ENCODE data around the gene ADGRB2. TPM values are rescaled to one million over a fixed set of nuclear protein-coding genes. Genes with fewer than 3 reads are reported as not detected.

Gene ADGRB2
- total RNA-seq, 1 donor from 2014 or later: 12.1 TPM

GRCh38 chr1:31691951-31692350 lies 72.2 kb downstream of the ADGRB2 start:
- H3K27me3 ChIP-seq (ENCODE audit: low read depth): no peaks in the 10 kb centered on the region
- no peaks in the 10 kb centered on the region for H3K9me3 ChIP-seq (replicated peaks)
- DNase-seq: no peak
- no peak for TF ChIP-seq CTCF (IDR thresholded peaks at IDR 0.05; ENCODE audit: borderline replicate concordance)
- intact Hi-C loops (cut with micrococcal nuclease): no loop called here
- no peak overlapping the region for H3K27ac ChIP-seq (replicated peaks)
- H3K4me1 ChIP-seq: no peaks in the 10 kb centered on the region
- no peak overlapping the region for H3K4me3 ChIP-seq
- no peaks in the 10 kb centered on the region for H3K36me3 ChIP-seq

GRCh38 chr1:31691446-31691845 lies 72.7 kb downstream of the ADGRB2 start:
- H3K27ac ChIP-seq (replicated peaks): no peak overlapping the region
- no peaks in the 10 kb centered on the region for H3K27me3 ChIP-seq (ENCODE audit: low read depth)
- H3K4me3 ChIP-seq: no peak overlapping the region
- no peak for TF ChIP-seq CTCF (IDR thresholded peaks at IDR 0.05; ENCODE audit: borderline replicate concordance)
- H3K9me3 ChIP-seq (replicated peaks): no peaks in the 10 kb centered on the region
- no peaks in the 10 kb centered on the region for H3K4me1 ChIP-seq
- no peaks in the 10 kb centered on the region for H3K36me3 ChIP-seq
- intact Hi-C loops (cut with micrococcal nuclease): no loop called here
- DNase-seq: no peak

- Histone ChIP-seq H3K27me3 (ENCODE audit: low read depth) (no peaks in the 10 kb centered on the region), H3K9me3 (replicated peaks) (no peaks in the 10 kb centered on the region), H3K4me1 (no peaks in the 10 kb centered on the region), H3K36me3 (no peaks in the 10 kb centered on the region), H3K27ac (replicated peaks) (no peak overlapping the region), H3K4me3 (no peak overlapping the region)
- intact Hi-C loops (cut with micrococcal nuclease): no loop called here
- no peak for TF ChIP-seq CTCF (IDR thresholded peaks at IDR 0.05; ENCODE audit: borderline replicate concordance)
- no peak for DNase-seq
These were observed 73.2 kb downstream of the ADGRB2 start for GRCh38 chr1:31690921-31691320.

GRCh38 chr1:31689854-31690253 lies 74.3 kb downstream of the ADGRB2 start:
- Histone ChIP-seq H3K27me3 (ENCODE audit: low read depth) (no peaks in the 10 kb centered on the region), H3K27ac (replicated peaks) (no peak overlapping the region), H3K36me3 (no peaks in the 10 kb centered on the region), H3K9me3 (replicated peaks) (no peaks in the 10 kb centered on the region), H3K4me1 (no peaks in the 10 kb centered on the region), H3K4me3 (no peak overlapping the region)
- DNase-seq: no peak
- TF ChIP-seq CTCF (IDR thresholded peaks at IDR 0.05; ENCODE audit: borderline replicate concordance): no peak
- intact Hi-C loops (cut with micrococcal nuclease): no loop called here

- no peaks in the 10 kb centered on the region for H3K27me3 ChIP-seq (ENCODE audit: low read depth)
- intact Hi-C loops (cut with micrococcal nuclease): no loop called here
- no peaks in the 10 kb centered on the region for H3K9me3 ChIP-seq (replicated peaks)
- no peak for TF ChIP-seq CTCF (IDR thresholded peaks at IDR 0.05; ENCODE audit: borderline replicate concordance)
- no peaks in the 10 kb centered on the region for H3K4me1 ChIP-seq
- H3K27ac ChIP-seq (replicated peaks): no peak overlapping the region
- no peak overlapping the region for H3K4me3 ChIP-seq
- no peaks in the 10 kb centered on the region for H3K36me3 ChIP-seq
- DNase-seq: no peak
These were observed 74.8 kb downstream of the ADGRB2 start for GRCh38 chr1:31689379-31689778.
